HepG2 (cell line): ENCODE data around the gene NPDC1. TPM values are rescaled to one million over a fixed set of nuclear protein-coding genes. Genes with fewer than 3 reads are reported as not detected.

Experiments used
- ETV6 ChIP-seq: sonication (generic); formaldehyde crosslinking; conservative IDR thresholded peaks from 2 replicates; pipeline ENCODE4 v1.4.0; 2020; ENCODE audit warnings: missing genetic modification reagents
- POLR2AphosphoS2 ChIP-seq: IDR thresholded peaks from 2 replicates; pipeline ENCODE4 v1.6.1; 2011; ENCODE audit warnings: low read depth, low read length, improper control_type of control experiment
- RBM22 ChIP-seq: fragments of 200-400 bp; formaldehyde crosslinking; optimal IDR thresholded peaks from 2 replicates; pipeline ENCODE3; 2017; ENCODE audit warnings: mild to moderate bottlenecking, low read length, moderate library complexity
- SP2 ChIP-seq: sonication (generic); formaldehyde crosslinking; IDR thresholded peaks from 2 replicates; pipeline ENCODE4 v1.5.1; 2020; ENCODE audit warnings: mild to moderate bottlenecking, missing genetic modification reagents
- TBX2 ChIP-seq: sonication (generic); formaldehyde crosslinking; IDR thresholded peaks from 2 replicates; pipeline ENCODE4 v1.5.0; 2020; ENCODE audit warnings: missing genetic modification reagents, mild to moderate bottlenecking, borderline replicate concordance
- THAP8 ChIP-seq: sonication (generic); formaldehyde crosslinking; IDR thresholded peaks from 2 replicates; pipeline ENCODE4 v1.5.1; 2020; ENCODE audit warnings: missing genetic modification reagents, mild to moderate bottlenecking, borderline replicate concordance
- THRA ChIP-seq: sonication (generic); formaldehyde crosslinking; IDR thresholded peaks from 2 replicates; pipeline ENCODE4 v1.4.0; 2020; ENCODE audit warnings: missing genetic modification reagents, borderline replicate concordance
- ZBTB10 ChIP-seq: sonication (generic); formaldehyde crosslinking; IDR thresholded peaks from 2 replicates; pipeline ENCODE4 v1.4.0; 2020; ENCODE audit warnings: missing genetic modification reagents, borderline replicate concordance
- ZBTB14 ChIP-seq: sonication (generic); formaldehyde crosslinking; IDR thresholded peaks from 2 replicates; pipeline ENCODE4 v1.4.0; 2020; ENCODE audit warnings: missing genetic modification reagents
- ZBTB49 ChIP-seq: sonication (generic); formaldehyde crosslinking; IDR thresholded peaks from 2 replicates; pipeline ENCODE4 v1.4.0; 2020; ENCODE audit warnings: missing genetic modification reagents, borderline replicate concordance
- ZBTB8A ChIP-seq: sonication (generic); formaldehyde crosslinking; IDR thresholded peaks from 2 replicates; pipeline ENCODE4 v1.4.0; 2020; ENCODE audit warnings: mild to moderate bottlenecking, low read depth, missing genetic modification reagents, borderline replicate concordance
- ZC3H4 ChIP-seq: sonication (generic); formaldehyde crosslinking; IDR thresholded peaks from 2 replicates; pipeline ENCODE4 v1.4.0; 2020; ENCODE audit warnings: missing genetic modification reagents, borderline replicate concordance
- ZFX ChIP-seq: sonication (generic); formaldehyde crosslinking; IDR thresholded peaks from 2 replicates; pipeline ENCODE4 v1.4.0; 2020; ENCODE audit warnings: mild to moderate bottlenecking, low read depth, missing genetic modification reagents, moderate library complexity
- ZNF333 ChIP-seq: sonication (generic); formaldehyde crosslinking; IDR thresholded peaks from 2 replicates; pipeline ENCODE4 v1.4.0; 2020; ENCODE audit warnings: mild to moderate bottlenecking, missing genetic modification reagents, borderline replicate concordance
- ZNF543 ChIP-seq: sonication (generic); formaldehyde crosslinking; IDR thresholded peaks from 2 replicates; pipeline ENCODE4 v1.4.0; 2020; ENCODE audit warnings: mild to moderate bottlenecking, missing genetic modification reagents
- ZNF619 ChIP-seq: sonication (generic); formaldehyde crosslinking; IDR thresholded peaks from 2 replicates; pipeline ENCODE4 v1.4.0; 2020; ENCODE audit warnings: mild to moderate bottlenecking, missing genetic modification reagents
- ZNF691 ChIP-seq: sonication (generic); formaldehyde crosslinking; IDR thresholded peaks from 2 replicates; pipeline ENCODE4 v1.4.0; 2020; ENCODE audit warnings: missing genetic modification reagents, low read depth, mild to moderate bottlenecking, borderline replicate concordance
- ZSCAN20 ChIP-seq: sonication (generic); formaldehyde crosslinking; IDR thresholded peaks from 2 replicates; pipeline ENCODE4 v1.4.0; 2020; ENCODE audit warnings: missing genetic modification reagents, mild to moderate bottlenecking, borderline replicate concordance
- polyA plus RNA-seq, 8 experiments: library from polyadenylated mRNA; depleted of rRNA in 3 of 8; stranded (reverse) in 7 of 8; unstranded in 1 of 8; fragments of >200 nt; fragmentation: Illumina TruSeq in 4 of 8; extraction: Trizol in 4 of 8; gene quantifications; 2 replicates each; pipeline versions ENCODE4 v1.2.1 to v1.2.3, GENCODE V29; 2011 to 2016; ENCODE audit warnings: low read depth in 4 of 8, missing spikeins in 1 of 8, mixed read lengths in 1 of 8; ENCODE audit not compliant: insufficient read depth in 1 of 8
- total RNA-seq, 5 experiments: library from RNA; depleted of rRNA; stranded (reverse); fragments of >200 nt; fragmentation: Illumina TruSeq; extraction: Trizol; gene quantifications; 2 replicates each; pipeline ENCODE4 v1.2.3, GENCODE V29; 2016; ENCODE audit warnings: low read depth in 1 of 5

The NPDC1 gene
- total and polyA plus RNA-seq, 2 of the 13 experiments (the other 11 are each of a cell fraction or from before 2014, with no cell fraction given): 0.84 to 5.4 TPM

- peak; percentile 56 for TF ChIP-seq ZBTB8A
- TF ChIP-seq ZC3H4 (CRISPR knock-in tag): peak; percentile 74; the same call in 1 of the 2 replicates
- no peak for TF ChIP-seq RBM22
- 0 out of 2 replicates have a peak, but pooled peaks have one; percentile 43 for TF ChIP-seq ZFX (CRISPR knock-in tag)
- TF ChIP-seq THAP8 (CRISPR knock-in tag): 0 out of 2 replicates have a peak, but pooled peaks have one; percentile 57
- peak; percentile 48; the same call in 1 of the 2 replicates for TF ChIP-seq ZNF333 (CRISPR knock-in tag)
- TF ChIP-seq SP2 (CRISPR knock-in tag): peak; percentile 45; the same call in 1 of the 2 replicates
- peak; percentile 92 for TF ChIP-seq ZSCAN20 (CRISPR knock-in tag)
- 0 out of 2 replicates have a peak, but pooled peaks have one; percentile 6 for TF ChIP-seq ZNF619
- TF ChIP-seq THRA (CRISPR knock-in tag): no peak
- no peak for TF ChIP-seq ZBTB49
- TF ChIP-seq POLR2AphosphoS2: no peak
- TF ChIP-seq TBX2 (CRISPR knock-in tag): 0 out of 2 replicates have a peak, but pooled peaks have one; percentile 30
- TF ChIP-seq ZBTB14 (CRISPR knock-in tag): no peak
- 0 out of 2 replicates have a peak, but pooled peaks have one; percentile 29 for TF ChIP-seq ZNF543 (CRISPR knock-in tag)
- TF ChIP-seq ETV6 (CRISPR knock-in tag): 0 out of 2 replicates have a peak, but pooled peaks have one; percentile 28
- peak; percentile 41; the same call in 1 of the 2 replicates for TF ChIP-seq ZNF691 (CRISPR knock-in tag)
- 0 out of 2 replicates have a peak, but pooled peaks have one; percentile 22 for TF ChIP-seq ZBTB10 (CRISPR knock-in tag)
Observed at GRCh38 chr9:137085920-137086530, 40.0 kb upstream of the NPDC1 start (continued).
